ENCODE measurements around the gene SLC19A2.
A peak's percentile ranks its signal among the peaks of the same experiment; 100 is the strongest.
"Not testable (repeated sequence)": the region's sequence is repeated elsewhere in the genome, so short reads cannot be mapped to it uniquely, and the experiment has no call there.

The SLC19A2 gene

GRCh38 chr1:169508432-169509338 lies 22.9 kb upstream of the SLC19A2 start:
- DNase-seq: no peak

- no peak for DNase-seq
These were observed 21.7 kb upstream of the SLC19A2 start for GRCh38 chr1:169507413-169507812.

GRCh38 chr1:169503601-169504000 lies 17.9 kb upstream of the SLC19A2 start:
- DNase-seq: not testable (repeated sequence)

- no peak for DNase-seq
These were observed 14.1 kb upstream of the SLC19A2 start for GRCh38 chr1:169499807-169500206.

GRCh38 chr1:169497317-169497716 lies 11.6 kb upstream of the SLC19A2 start:
- no peak for DNase-seq

- DNase-seq: no peak
These were observed 10.2 kb upstream of the SLC19A2 start for GRCh38 chr1:169495916-169496315.

- peak; percentile 56 for DNase-seq
These were observed 9.5 kb upstream of the SLC19A2 start for GRCh38 chr1:169495046-169495775.

- no peak for DNase-seq
These were observed 8.6 kb upstream of the SLC19A2 start for GRCh38 chr1:169494343-169494742.

GRCh38 chr1:169493251-169493650 lies 7.5 kb upstream of the SLC19A2 start:
- no peak for DNase-seq

GRCh38 chr1:169491845-169492281 lies 6.1 kb upstream of the SLC19A2 start:
- no peak for DNase-seq

GRCh38 chr1:169488157-169488556 lies 2.4 kb upstream of the SLC19A2 start:
- no peak for DNase-seq

GRCh38 chr1:169487561-169487960 lies 1.8 kb upstream of the SLC19A2 start:
- DNase-seq: no peak

GRCh38 chr1:169487133-169487532 lies 1.4 kb upstream of the SLC19A2 start:
- DNase-seq: no peak

- no peak for DNase-seq
These were observed 722 bp upstream of the SLC19A2 start for GRCh38 chr1:169486281-169487051.

GRCh38 chr1:169484683-169485430 lies 887 bp downstream of the SLC19A2 start:
- peak; percentile 66 for DNase-seq

GRCh38 chr1:169484101-169484500 lies 1.6 kb downstream of the SLC19A2 start:
- no peak for DNase-seq

GRCh38 chr1:169483500-169483966 lies 2.2 kb downstream of the SLC19A2 start:
- no peak for DNase-seq

GRCh38 chr1:169479363-169480066 lies 6.2 kb downstream of the SLC19A2 start:
- no peak for DNase-seq

- no peak for DNase-seq
These were observed 7.6 kb downstream of the SLC19A2 start for GRCh38 chr1:169478094-169478672.

GRCh38 chr1:169475806-169476387 lies 9.8 kb downstream of the SLC19A2 start:
- DNase-seq: no peak
